ENCODE data around the gene TNS2. TPM values are rescaled to one million over a fixed set of nuclear protein-coding genes. Genes with fewer than 3 reads are reported as not detected.

Gene TNS2
- total and polyA plus RNA-seq, 2 experiments from 2014 or later, result 1.8 to 6.9 TPM

- ATAC-seq, result no peak
Observed at GRCh38 chr12:53073881-53074280, 24.0 kb downstream of the TNS2 start.

More at GRCh38 chr12:53073881-53074280, 24.0 kb downstream of the TNS2 start:
- no peak overlapping the region for H3K27ac ChIP-seq (ENCODE audit: low read depth)
- no peaks in the 10 kb centered on the region for H3K9me3 Mint-ChIP-seq
- no peaks in the 10 kb centered on the region for H3K9me2 ChIP-seq (ENCODE audit: insufficient read depth)
- H3F3A ChIP-seq (replicated peaks; ENCODE audit: low read depth), result peaks cover 9% of the 10 kb centered on the region; the same call in 1 of the 2 replicates
- 0 out of 2 replicates have a peak, but pooled peaks cover 3% of the 10 kb centered on the region for H3K27me3 ChIP-seq (ENCODE audit: insufficient read depth)
- no peaks in the 10 kb centered on the region for H4K20me1 ChIP-seq (replicated peaks; ENCODE audit: insufficient read depth)
- H3K4me1 ChIP-seq (ENCODE audit: insufficient read depth), result peaks cover 29% of the 10 kb centered on the region
- H3K36me3 ChIP-seq (ENCODE audit: insufficient read depth), result no peaks in the 10 kb centered on the region
- H3K36me3 Mint-ChIP-seq (ENCODE audit: low read depth), result peaks cover 11% of the 10 kb centered on the region
- H3K4me2 ChIP-seq, result no peak overlapping the region
- H2AFZ ChIP-seq, result no peak overlapping the region
- peaks cover 43% of the 10 kb centered on the region for H3K4me1 Mint-ChIP-seq
- no peak overlapping the region for H3K27ac Mint-ChIP-seq
- no peak for DNase-seq (ENCODE audit: low spot score)
- no peaks in the 10 kb centered on the region for H3K79me2 ChIP-seq (replicated peaks; ENCODE audit: insufficient read depth)
- no peak overlapping the region for H3K4me3 Mint-ChIP-seq
- no peak overlapping the region for H3K4me3 ChIP-seq
- peaks cover 16% of the 10 kb centered on the region for H3K27me3 Mint-ChIP-seq (ENCODE audit: insufficient read depth, low read depth, poor library complexity)
- TF ChIP-seq ETS1 (IDR thresholded peaks at IDR 0.05) (no peak), JUNB (IDR thresholded peaks at IDR 0.05; ENCODE audit: unreplicated experiment) (no peak), CREB1 (CRISPR knock-in tag; IDR thresholded peaks at IDR 0.05; ENCODE audit: low read depth) (no peak), NANOG (IDR thresholded peaks at IDR 0.05; ENCODE audit: borderline replicate concordance) (no peak), ZNF114 (CRISPR knock-in tag; IDR thresholded peaks at IDR 0.05) (no peak), EZH2 (IDR thresholded peaks at IDR 0.05; ENCODE audit: low read depth, unreplicated experiment) (no peak), STAT1 (IDR thresholded peaks at IDR 0.05; ENCODE audit: unreplicated experiment) (no peak), CTCF (conservative IDR thresholded peaks at IDR 0.05; ENCODE audit: low read depth in 2 of 2) (no peak), EZH2phosphoT487 (IDR thresholded peaks at IDR 0.05; ENCODE audit: unreplicated experiment) (no peak)
- TF ChIP-seq, protein P1, sequence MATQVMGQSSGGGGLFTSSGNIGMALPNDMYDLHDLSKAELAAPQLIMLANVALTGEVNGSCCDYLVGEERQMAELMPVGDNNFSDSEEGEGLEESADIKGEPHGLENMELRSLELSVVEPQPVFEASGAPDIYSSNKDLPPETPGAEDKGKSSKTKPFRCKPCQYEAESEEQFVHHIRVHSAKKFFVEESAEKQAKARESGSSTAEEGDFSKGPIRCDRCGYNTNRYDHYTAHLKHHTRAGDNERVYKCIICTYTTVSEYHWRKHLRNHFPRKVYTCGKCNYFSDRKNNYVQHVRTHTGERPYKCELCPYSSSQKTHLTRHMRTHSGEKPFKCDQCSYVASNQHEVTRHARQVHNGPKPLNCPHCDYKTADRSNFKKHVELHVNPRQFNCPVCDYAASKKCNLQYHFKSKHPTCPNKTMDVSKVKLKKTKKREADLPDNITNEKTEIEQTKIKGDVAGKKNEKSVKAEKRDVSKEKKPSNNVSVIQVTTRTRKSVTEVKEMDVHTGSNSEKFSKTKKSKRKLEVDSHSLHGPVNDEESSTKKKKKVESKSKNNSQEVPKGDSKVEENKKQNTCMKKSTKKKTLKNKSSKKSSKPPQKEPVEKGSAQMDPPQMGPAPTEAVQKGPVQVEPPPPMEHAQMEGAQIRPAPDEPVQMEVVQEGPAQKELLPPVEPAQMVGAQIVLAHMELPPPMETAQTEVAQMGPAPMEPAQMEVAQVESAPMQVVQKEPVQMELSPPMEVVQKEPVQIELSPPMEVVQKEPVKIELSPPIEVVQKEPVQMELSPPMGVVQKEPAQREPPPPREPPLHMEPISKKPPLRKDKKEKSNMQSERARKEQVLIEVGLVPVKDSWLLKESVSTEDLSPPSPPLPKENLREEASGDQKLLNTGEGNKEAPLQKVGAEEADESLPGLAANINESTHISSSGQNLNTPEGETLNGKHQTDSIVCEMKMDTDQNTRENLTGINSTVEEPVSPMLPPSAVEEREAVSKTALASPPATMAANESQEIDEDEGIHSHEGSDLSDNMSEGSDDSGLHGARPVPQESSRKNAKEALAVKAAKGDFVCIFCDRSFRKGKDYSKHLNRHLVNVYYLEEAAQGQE (IDR thresholded peaks at IDR 0.05; ENCODE audit: unreplicated experiment), result no peak
- TF ChIP-seq, protein P2, sequence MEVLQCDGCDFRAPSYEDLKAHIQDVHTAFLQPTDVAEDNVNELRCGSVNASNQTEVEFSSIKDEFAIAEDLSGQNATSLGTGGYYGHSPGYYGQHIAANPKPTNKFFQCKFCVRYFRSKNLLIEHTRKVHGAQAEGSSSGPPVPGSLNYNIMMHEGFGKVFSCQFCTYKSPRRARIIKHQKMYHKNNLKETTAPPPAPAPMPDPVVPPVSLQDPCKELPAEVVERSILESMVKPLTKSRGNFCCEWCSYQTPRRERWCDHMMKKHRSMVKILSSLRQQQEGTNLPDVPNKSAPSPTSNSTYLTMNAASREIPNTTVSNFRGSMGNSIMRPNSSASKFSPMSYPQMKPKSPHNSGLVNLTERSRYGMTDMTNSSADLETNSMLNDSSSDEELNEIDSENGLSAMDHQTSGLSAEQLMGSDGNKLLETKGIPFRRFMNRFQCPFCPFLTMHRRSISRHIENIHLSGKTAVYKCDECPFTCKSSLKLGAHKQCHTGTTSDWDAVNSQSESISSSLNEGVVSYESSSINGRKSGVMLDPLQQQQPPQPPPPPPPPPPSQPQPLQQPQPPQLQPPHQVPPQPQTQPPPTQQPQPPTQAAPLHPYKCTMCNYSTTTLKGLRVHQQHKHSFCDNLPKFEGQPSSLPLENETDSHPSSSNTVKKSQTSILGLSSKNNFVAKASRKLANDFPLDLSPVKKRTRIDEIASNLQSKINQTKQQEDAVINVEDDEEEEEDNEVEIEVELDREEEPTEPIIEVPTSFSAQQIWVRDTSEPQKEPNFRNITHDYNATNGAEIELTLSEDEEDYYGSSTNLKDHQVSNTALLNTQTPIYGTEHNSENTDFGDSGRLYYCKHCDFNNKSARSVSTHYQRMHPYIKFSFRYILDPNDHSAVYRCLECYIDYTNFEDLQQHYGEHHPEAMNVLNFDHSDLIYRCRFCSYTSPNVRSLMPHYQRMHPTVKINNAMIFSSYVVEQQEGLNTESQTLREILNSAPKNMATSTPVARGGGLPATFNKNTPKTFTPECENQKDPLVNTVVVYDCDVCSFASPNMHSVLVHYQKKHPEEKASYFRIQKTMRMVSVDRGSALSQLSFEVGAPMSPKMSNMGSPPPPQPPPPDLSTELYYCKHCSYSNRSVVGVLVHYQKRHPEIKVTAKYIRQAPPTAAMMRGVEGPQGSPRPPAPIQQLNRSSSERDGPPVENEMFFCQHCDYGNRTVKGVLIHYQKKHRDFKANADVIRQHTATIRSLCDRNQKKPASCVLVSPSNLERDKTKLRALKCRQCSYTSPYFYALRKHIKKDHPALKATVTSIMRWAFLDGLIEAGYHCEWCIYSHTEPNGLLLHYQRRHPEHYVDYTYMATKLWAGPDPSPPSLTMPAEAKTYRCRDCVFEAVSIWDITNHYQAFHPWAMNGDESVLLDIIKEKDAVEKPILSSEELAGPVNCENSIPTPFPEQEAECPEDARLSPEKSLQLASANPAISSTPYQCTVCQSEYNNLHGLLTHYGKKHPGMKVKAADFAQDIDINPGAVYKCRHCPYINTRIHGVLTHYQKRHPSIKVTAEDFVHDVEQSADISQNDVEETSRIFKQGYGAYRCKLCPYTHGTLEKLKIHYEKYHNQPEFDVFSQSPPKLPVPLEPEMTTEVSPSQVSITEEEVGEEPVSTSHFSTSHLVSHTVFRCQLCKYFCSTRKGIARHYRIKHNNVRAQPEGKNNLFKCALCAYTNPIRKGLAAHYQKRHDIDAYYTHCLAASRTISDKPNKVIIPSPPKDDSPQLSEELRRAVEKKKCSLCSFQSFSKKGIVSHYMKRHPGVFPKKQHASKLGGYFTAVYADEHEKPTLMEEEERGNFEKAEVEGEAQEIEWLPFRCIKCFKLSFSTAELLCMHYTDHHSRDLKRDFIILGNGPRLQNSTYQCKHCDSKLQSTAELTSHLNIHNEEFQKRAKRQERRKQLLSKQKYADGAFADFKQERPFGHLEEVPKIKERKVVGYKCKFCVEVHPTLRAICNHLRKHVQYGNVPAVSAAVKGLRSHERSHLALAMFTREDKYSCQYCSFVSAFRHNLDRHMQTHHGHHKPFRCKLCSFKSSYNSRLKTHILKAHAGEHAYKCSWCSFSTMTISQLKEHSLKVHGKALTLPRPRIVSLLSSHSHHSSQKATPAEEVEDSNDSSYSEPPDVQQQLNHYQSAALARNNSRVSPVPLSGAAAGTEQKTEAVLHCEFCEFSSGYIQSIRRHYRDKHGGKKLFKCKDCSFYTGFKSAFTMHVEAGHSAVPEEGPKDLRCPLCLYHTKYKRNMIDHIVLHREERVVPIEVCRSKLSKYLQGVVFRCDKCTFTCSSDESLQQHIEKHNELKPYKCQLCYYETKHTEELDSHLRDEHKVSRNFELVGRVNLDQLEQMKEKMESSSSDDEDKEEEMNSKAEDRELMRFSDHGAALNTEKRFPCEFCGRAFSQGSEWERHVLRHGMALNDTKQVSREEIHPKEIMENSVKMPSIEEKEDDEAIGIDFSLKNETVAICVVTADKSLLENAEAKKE (CRISPR knock-in tag; IDR thresholded peaks at IDR 0.05), result no peak

All from GM23338 (cell line).